Measurements from ENCODE around the gene CHRNA1.

DNA sequence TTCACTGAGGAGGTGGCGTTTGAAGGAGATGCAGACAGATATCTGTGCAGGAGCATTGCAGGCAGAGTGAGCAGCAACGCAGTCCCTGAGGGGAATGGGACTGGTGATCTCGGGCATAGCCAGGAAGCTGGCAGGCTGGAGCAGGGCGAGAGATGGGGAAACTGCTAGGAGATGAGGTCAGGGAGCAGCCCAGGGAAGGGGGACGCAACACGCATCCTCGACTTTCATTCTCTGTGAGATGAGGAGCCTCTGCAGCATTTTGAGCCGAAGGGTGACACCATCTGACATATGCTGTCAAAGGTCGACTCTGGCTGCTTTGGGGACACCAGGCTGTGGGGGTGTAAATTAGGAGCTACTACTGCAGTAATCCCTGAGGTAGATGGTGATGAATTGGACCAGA lies 4.3 kb upstream of the CHRNA1 start:
- TF ChIP-seq, protein P1, sequence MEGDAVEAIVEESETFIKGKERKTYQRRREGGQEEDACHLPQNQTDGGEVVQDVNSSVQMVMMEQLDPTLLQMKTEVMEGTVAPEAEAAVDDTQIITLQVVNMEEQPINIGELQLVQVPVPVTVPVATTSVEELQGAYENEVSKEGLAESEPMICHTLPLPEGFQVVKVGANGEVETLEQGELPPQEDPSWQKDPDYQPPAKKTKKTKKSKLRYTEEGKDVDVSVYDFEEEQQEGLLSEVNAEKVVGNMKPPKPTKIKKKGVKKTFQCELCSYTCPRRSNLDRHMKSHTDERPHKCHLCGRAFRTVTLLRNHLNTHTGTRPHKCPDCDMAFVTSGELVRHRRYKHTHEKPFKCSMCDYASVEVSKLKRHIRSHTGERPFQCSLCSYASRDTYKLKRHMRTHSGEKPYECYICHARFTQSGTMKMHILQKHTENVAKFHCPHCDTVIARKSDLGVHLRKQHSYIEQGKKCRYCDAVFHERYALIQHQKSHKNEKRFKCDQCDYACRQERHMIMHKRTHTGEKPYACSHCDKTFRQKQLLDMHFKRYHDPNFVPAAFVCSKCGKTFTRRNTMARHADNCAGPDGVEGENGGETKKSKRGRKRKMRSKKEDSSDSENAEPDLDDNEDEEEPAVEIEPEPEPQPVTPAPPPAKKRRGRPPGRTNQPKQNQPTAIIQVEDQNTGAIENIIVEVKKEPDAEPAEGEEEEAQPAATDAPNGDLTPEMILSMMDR (IDR thresholded peaks at IDR 0.05 in 2 of 3, conservative IDR thresholded peaks at IDR 0.05 in 1 of 3; ENCODE audit: control insufficient read depth in 2 of 3, extremely low read depth in 1 of 3, insufficient read depth in 1 of 3, low read depth in 3 of 3, low read length in 3 of 3): no peak
- TF ChIP-seq, protein P2, sequence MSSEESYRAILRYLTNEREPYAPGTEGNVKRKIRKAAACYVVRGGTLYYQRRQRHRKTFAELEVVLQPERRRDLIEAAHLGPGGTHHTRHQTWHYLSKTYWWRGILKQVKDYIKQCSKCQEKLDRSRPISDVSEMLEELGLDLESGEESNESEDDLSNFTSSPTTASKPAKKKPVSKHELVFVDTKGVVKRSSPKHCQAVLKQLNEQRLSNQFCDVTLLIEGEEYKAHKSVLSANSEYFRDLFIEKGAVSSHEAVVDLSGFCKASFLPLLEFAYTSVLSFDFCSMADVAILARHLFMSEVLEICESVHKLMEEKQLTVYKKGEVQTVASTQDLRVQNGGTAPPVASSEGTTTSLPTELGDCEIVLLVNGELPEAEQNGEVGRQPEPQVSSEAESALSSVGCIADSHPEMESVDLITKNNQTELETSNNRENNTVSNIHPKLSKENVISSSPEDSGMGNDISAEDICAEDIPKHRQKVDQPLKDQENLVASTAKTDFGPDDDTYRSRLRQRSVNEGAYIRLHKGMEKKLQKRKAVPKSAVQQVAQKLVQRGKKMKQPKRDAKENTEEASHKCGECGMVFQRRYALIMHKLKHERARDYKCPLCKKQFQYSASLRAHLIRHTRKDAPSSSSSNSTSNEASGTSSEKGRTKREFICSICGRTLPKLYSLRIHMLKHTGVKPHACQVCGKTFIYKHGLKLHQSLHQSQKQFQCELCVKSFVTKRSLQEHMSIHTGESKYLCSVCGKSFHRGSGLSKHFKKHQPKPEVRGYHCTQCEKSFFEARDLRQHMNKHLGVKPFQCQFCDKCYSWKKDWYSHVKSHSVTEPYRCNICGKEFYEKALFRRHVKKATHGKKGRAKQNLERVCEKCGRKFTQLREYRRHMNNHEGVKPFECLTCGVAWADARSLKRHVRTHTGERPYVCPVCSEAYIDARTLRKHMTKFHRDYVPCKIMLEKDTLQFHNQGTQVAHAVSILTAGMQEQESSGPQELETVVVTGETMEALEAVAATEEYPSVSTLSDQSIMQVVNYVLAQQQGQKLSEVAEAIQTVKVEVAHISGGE (CRISPR knock-in tag; IDR thresholded peaks at IDR 0.05): no peak
- no peak for TF ChIP-seq BHLHE40 (IDR thresholded peaks at IDR 0.05; ENCODE audit: borderline replicate concordance in 1 of 2, low read depth in 2 of 2, low read length in 1 of 2)
- no peak for TF ChIP-seq EP300 (IDR thresholded peaks at IDR 0.05; ENCODE audit: borderline replicate concordance in 1 of 2, control insufficient read depth in 1 of 2, low read depth in 2 of 2, low read length in 2 of 2)
- TF ChIP-seq BRCA1 (IDR thresholded peaks at IDR 0.05; ENCODE audit: low read depth, low read length): no peak
- no peak for TF ChIP-seq KAT2A (conservative IDR thresholded peaks at IDR 0.05; ENCODE audit: control insufficient read depth, low read depth, low read length)
- TF ChIP-seq STAT1 (conservative IDR thresholded peaks at IDR 0.05): no peak
- no peak for TF ChIP-seq MXI1 (IDR thresholded peaks at IDR 0.05; ENCODE audit: low read depth, low read length)
- TF ChIP-seq, protein P3, sequence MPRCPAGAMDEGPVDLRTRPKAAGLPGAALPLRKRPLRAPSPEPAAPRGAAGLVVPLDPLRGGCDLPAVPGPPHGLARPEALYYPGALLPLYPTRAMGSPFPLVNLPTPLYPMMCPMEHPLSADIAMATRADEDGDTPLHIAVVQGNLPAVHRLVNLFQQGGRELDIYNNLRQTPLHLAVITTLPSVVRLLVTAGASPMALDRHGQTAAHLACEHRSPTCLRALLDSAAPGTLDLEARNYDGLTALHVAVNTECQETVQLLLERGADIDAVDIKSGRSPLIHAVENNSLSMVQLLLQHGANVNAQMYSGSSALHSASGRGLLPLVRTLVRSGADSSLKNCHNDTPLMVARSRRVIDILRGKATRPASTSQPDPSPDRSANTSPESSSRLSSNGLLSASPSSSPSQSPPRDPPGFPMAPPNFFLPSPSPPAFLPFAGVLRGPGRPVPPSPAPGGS (IDR thresholded peaks at IDR 0.05; ENCODE audit: borderline replicate concordance, insufficient read depth, low read depth, low read length, poor library complexity, severe bottlenecking): no peak
- TF ChIP-seq EZH2 (IDR thresholded peaks at IDR 0.05; ENCODE audit: borderline replicate concordance, control insufficient read depth, low read depth, low read length): no peak
- TF ChIP-seq POLR2A (IDR thresholded peaks at IDR 0.05; ENCODE audit: low read depth, low read length): no peak
- TF ChIP-seq, protein P4, sequence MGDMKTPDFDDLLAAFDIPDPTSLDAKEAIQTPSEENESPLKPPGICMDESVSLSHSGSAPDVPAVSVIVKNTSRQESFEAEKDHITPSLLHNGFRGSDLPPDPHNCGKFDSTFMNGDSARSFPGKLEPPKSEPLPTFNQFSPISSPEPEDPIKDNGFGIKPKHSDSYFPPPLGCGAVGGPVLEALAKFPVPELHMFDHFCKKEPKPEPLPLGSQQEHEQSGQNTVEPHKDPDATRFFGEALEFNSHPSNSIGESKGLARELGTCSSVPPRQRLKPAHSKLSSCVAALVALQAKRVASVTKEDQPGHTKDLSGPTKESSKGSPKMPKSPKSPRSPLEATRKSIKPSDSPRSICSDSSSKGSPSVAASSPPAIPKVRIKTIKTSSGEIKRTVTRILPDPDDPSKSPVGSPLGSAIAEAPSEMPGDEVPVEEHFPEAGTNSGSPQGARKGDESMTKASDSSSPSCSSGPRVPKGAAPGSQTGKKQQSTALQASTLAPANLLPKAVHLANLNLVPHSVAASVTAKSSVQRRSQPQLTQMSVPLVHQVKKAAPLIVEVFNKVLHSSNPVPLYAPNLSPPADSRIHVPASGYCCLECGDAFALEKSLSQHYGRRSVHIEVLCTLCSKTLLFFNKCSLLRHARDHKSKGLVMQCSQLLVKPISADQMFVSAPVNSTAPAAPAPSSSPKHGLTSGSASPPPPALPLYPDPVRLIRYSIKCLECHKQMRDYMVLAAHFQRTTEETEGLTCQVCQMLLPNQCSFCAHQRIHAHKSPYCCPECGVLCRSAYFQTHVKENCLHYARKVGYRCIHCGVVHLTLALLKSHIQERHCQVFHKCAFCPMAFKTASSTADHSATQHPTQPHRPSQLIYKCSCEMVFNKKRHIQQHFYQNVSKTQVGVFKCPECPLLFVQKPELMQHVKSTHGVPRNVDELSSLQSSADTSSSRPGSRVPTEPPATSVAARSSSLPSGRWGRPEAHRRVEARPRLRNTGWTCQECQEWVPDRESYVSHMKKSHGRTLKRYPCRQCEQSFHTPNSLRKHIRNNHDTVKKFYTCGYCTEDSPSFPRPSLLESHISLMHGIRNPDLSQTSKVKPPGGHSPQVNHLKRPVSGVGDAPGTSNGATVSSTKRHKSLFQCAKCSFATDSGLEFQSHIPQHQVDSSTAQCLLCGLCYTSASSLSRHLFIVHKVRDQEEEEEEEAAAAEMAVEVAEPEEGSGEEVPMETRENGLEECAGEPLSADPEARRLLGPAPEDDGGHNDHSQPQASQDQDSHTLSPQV (IDR thresholded peaks at IDR 0.05): no peak
- no peak for TF ChIP-seq RFX5 (IDR thresholded peaks at IDR 0.05; ENCODE audit: low read depth, low read length)
